MM.1S (cell line): ENCODE measurements around the gene LCN12.

Source experiments
- DNase-seq: peaks from one replicate; pipeline ENCODE4 v3.0.0-alpha.2; 2015
- H2AFZ ChIP-seq: fragments of 300-600 bp; sonication (generic); 2 replicates; pipeline ENCODE4 v1.6.0; 2016; ENCODE audit warnings: antibody characterized with exemption, low read length
- H3F3A ChIP-seq: fragments of 300-600 bp; sonication (generic); 2 replicates; pipeline ENCODE4 v1.6.1; 2016; ENCODE audit warnings: mild to moderate bottlenecking, antibody characterized with exemption, low read length, moderate library complexity, mixed read lengths; ENCODE audit not compliant: insufficient read depth
- H3K27ac ChIP-seq: fragments of 300-600 bp; sonication (generic); 2 replicates; pipeline ENCODE4 v1.5.1; 2016; ENCODE audit warnings: mild to moderate bottlenecking, low read length
- H3K27me3 ChIP-seq: fragments of 300-600 bp; sonication (generic); replicated peaks from 2 replicates; pipeline ENCODE4 v1.6.0; 2016; ENCODE audit warnings: low read length; ENCODE audit not compliant: insufficient read depth
- H3K36me3 ChIP-seq: fragments of 300-600 bp; sonication (generic); replicated peaks from 2 replicates; pipeline ENCODE4 v1.6.1; 2016; ENCODE audit warnings: mild to moderate bottlenecking, low read length, mixed read lengths; ENCODE audit not compliant: insufficient read depth
- H3K4me1 ChIP-seq: fragments of 300-600 bp; sonication (generic); 2 replicates; pipeline ENCODE4 v1.6.1; 2016; ENCODE audit warnings: low read length, mixed read lengths
- H3K4me2 ChIP-seq: fragments of 300-600 bp; sonication (generic); 2 replicates; pipeline ENCODE4 v1.6.0; 2016; ENCODE audit warnings: low read depth, low read length
- H3K4me3 ChIP-seq: fragments of 300-600 bp; sonication (generic); 2 replicates; pipeline ENCODE4 v1.5.1; 2016; ENCODE audit warnings: low read length, mixed read lengths
- H3K79me2 ChIP-seq: fragments of 300-600 bp; sonication (generic); 2 replicates; pipeline ENCODE4 v1.6.1; 2016; ENCODE audit warnings: mixed run types, low read length, mixed read lengths
- H3K9ac ChIP-seq: fragments of 300-600 bp; sonication (generic); 2 replicates; pipeline ENCODE4 v1.6.1; 2016; ENCODE audit warnings: low read length, mixed read lengths
- H3K9me2 ChIP-seq: fragments of 300-600 bp; sonication (generic); replicated peaks from 2 replicates; pipeline ENCODE4 v1.6.1; 2016; ENCODE audit warnings: mild to moderate bottlenecking, low read length, mixed read lengths; ENCODE audit not compliant: insufficient read depth
- H3K9me3 ChIP-seq: fragments of 300-600 bp; sonication (generic); replicated peaks from 2 replicates; pipeline ENCODE4 v1.6.1; 2016; ENCODE audit warnings: mild to moderate bottlenecking, low read length, mixed read lengths; ENCODE audit not compliant: insufficient read depth
- H4K20me1 ChIP-seq: fragments of 300-600 bp; sonication (generic); 2 replicates; pipeline ENCODE4 v1.6.1; 2016; ENCODE audit warnings: mild to moderate bottlenecking, low read length, moderate library complexity, mixed read lengths; ENCODE audit not compliant: insufficient read depth
- CTCF ChIP-seq: fragments of 300-600 bp; sonication (generic); IDR thresholded peaks from 2 replicates; pipeline ENCODE4 v1.5.1; 2016; ENCODE audit warnings: antibody characterized with exemption, low read length, mixed read lengths
- EZH2 ChIP-seq: fragments of 300-600 bp; sonication (generic); optimal IDR thresholded peaks from 2 replicates; pipeline ENCODE3; 2017; ENCODE audit warnings: low read depth, mild to moderate bottlenecking, antibody characterized with exemption, low read length, mixed read lengths
- EZH2phosphoT487 ChIP-seq: fragments of 300-600 bp; sonication (generic); IDR thresholded peaks from 2 replicates; pipeline ENCODE4 v1.6.1; 2018; ENCODE audit warnings: antibody characterized with exemption, low read length

Gene LCN12

GRCh38 chr9:136913701-136914438 lies 38.2 kb upstream of the LCN12 start:
- DNase-seq: no peak
- H3K36me3 ChIP-seq: peaks cover 3% of the 10 kb centered on the region; the same call in 1 of the 2 replicates

GRCh38 chr9:136915632-136916329 lies 36.3 kb upstream of the LCN12 start:
- no peak for TF ChIP-seq CTCF
- no peak for TF ChIP-seq EZH2
- no peak for TF ChIP-seq EZH2phosphoT487
- Histone ChIP-seq H3F3A (no peaks in the 10 kb centered on the region), H3K36me3 (peaks cover 11% of the 10 kb centered on the region; the same call in 1 of the 2 replicates), H4K20me1 (no peaks in the 10 kb centered on the region), H3K79me2 (peaks cover 51% of the 10 kb centered on the region), H3K9me3 (no peaks in the 10 kb centered on the region), H3K9ac (no peak overlapping the region), H3K4me3 (no peak overlapping the region), H2AFZ (no peak overlapping the region), H3K4me1 (no peaks in the 10 kb centered on the region), H3K27me3 (no peaks in the 10 kb centered on the region), H3K27ac (no peak overlapping the region), H3K4me2 (no peak overlapping the region), H3K9me2 (no peaks in the 10 kb centered on the region)
- no peak for DNase-seq

More at GRCh38 chr9:136913701-136914438, 38.2 kb upstream of the LCN12 start:
- no peak overlapping the region for H3K9ac ChIP-seq
- no peaks in the 10 kb centered on the region for H3K4me1 ChIP-seq
- H4K20me1 ChIP-seq: no peaks in the 10 kb centered on the region
- TF ChIP-seq EZH2 (no peak), CTCF (no peak), EZH2phosphoT487 (no peak)
- H3K4me3 ChIP-seq: no peak overlapping the region
- H2AFZ ChIP-seq: no peak overlapping the region
- no peak overlapping the region for H3K4me2 ChIP-seq
- peaks cover 63% of the 10 kb centered on the region for H3K79me2 ChIP-seq
- H3K27ac ChIP-seq: no peak overlapping the region
- no peaks in the 10 kb centered on the region for H3F3A ChIP-seq
- no peaks in the 10 kb centered on the region for H3K9me2 ChIP-seq
- H3K9me3 ChIP-seq: no peaks in the 10 kb centered on the region
- no peaks in the 10 kb centered on the region for H3K27me3 ChIP-seq

- no peaks in the 10 kb centered on the region for H3K4me1 ChIP-seq
- no peaks in the 10 kb centered on the region for H3F3A ChIP-seq
- H3K4me3 ChIP-seq: no peak overlapping the region
- no peaks in the 10 kb centered on the region for H3K27me3 ChIP-seq
- no peak overlapping the region for H2AFZ ChIP-seq
- H3K9ac ChIP-seq: no peak overlapping the region
- H3K79me2 ChIP-seq: peaks cover 51% of the 10 kb centered on the region
- H3K27ac ChIP-seq: no peak overlapping the region
- H3K36me3 ChIP-seq: peaks cover 11% of the 10 kb centered on the region; the same call in 1 of the 2 replicates
- H3K9me2 ChIP-seq: no peaks in the 10 kb centered on the region
- H4K20me1 ChIP-seq: no peaks in the 10 kb centered on the region
- no peaks in the 10 kb centered on the region for H3K9me3 ChIP-seq
- no peak overlapping the region for H3K4me2 ChIP-seq
- no peak for TF ChIP-seq CTCF
- no peak for TF ChIP-seq EZH2
- TF ChIP-seq EZH2phosphoT487: no peak
- DNase-seq: no peak
Observed at GRCh38 chr9:136916330-136917184, 35.5 kb upstream of the LCN12 start.
